H9 (cell line): ENCODE measurements around the gene MST1R. TPM values are rescaled to one million over a fixed set of nuclear protein-coding genes. Genes with fewer than 3 reads are reported as not detected.

ENCODE experiments used
- DNase-seq: peaks from one replicate; pipeline ENCODE4 v3.0.0-alpha.2; 2017
- H2AFZ ChIP-seq: one replicate; pipeline ENCODE4 v1.6.1; 2013; ENCODE audit warnings: mild to moderate bottlenecking, low read length, control low read depth, moderate library complexity
- H2AK5ac ChIP-seq: 2 replicates; pipeline ENCODE4 v1.6.1; 2013; ENCODE audit warnings: low read length, control low read depth, mixed read lengths; ENCODE audit not compliant: insufficient read length
- H2BK120ac ChIP-seq: one replicate; pipeline ENCODE4 v1.6.1; 2013; ENCODE audit warnings: low read depth, mild to moderate bottlenecking, low read length, control low read depth, inconsistent platforms; ENCODE audit not compliant: poor library complexity, severe bottlenecking
- H2BK12ac ChIP-seq: 2 replicates; pipeline ENCODE4 v1.6.1; 2013; ENCODE audit warnings: low read length, control low read depth, mixed read lengths, low read depth; ENCODE audit not compliant: insufficient read length
- H2BK15ac ChIP-seq: 2 replicates; pipeline ENCODE4 v1.6.1; 2013; ENCODE audit warnings: low read depth, low read length, control low read depth
- H2BK20ac ChIP-seq: one replicate; pipeline ENCODE4 v1.6.1; 2013; ENCODE audit warnings: low read depth, mild to moderate bottlenecking, low read length, control low read depth, inconsistent platforms; ENCODE audit not compliant: poor library complexity, severe bottlenecking
- H2BK5ac ChIP-seq: 2 replicates; pipeline ENCODE4 v1.6.1; 2013; ENCODE audit warnings: low read length, control low read depth, mixed read lengths; ENCODE audit not compliant: insufficient read length
- H3K14ac ChIP-seq: 2 replicates; pipeline ENCODE4 v1.6.1; 2013; ENCODE audit warnings: low read length, control low read depth; ENCODE audit not compliant: insufficient read depth
- H3K18ac ChIP-seq: 2 replicates; pipeline ENCODE4 v1.6.1; 2013; ENCODE audit warnings: low read depth, mild to moderate bottlenecking, mixed read lengths, low read length, control low read depth; ENCODE audit not compliant: insufficient read length
- H3K23ac ChIP-seq: 2 replicates; pipeline ENCODE4 v1.6.1; 2013; ENCODE audit warnings: low read length, control low read depth, mixed read lengths, low read depth; ENCODE audit not compliant: insufficient read length
- H3K23me2 ChIP-seq: 2 replicates; pipeline ENCODE4 v1.6.1; 2013; ENCODE audit warnings: low read depth, mild to moderate bottlenecking, mixed read lengths, low read length, control low read depth; ENCODE audit not compliant: insufficient read length, poor library complexity, severe bottlenecking
- H3K27ac ChIP-seq: 2 replicates; pipeline ENCODE4 v1.5.1; 2013; ENCODE audit warnings: low read length, control low read depth, mixed read lengths, low read depth; ENCODE audit not compliant: insufficient read length
- H3K27me3 ChIP-seq: 2 replicates; pipeline ENCODE4 v1.6.1; 2013; ENCODE audit warnings: low read length, control low read depth, inconsistent platforms; ENCODE audit not compliant: insufficient read depth
- H3K4ac ChIP-seq: 2 replicates; pipeline ENCODE4 v1.6.1; 2013; ENCODE audit warnings: low read depth, mild to moderate bottlenecking, control low read depth, inconsistent platforms, low read length, moderate library complexity
- H3K4me1 ChIP-seq: 2 replicates; pipeline ENCODE4 v1.6.1; 2013; ENCODE audit warnings: low read length, control low read depth, inconsistent platforms; ENCODE audit not compliant: insufficient read depth
- H3K4me2 ChIP-seq: 2 replicates; pipeline ENCODE4 v1.6.1; 2013; ENCODE audit warnings: low read length, control low read depth, mixed read lengths; ENCODE audit not compliant: insufficient read length, insufficient read depth
- H3K56ac ChIP-seq: 2 replicates; pipeline ENCODE4 v1.6.1; 2013; ENCODE audit warnings: low read depth, mild to moderate bottlenecking, mixed read lengths, low read length, control low read depth; ENCODE audit not compliant: insufficient read length
- H3K79me1 ChIP-seq: 2 replicates; pipeline ENCODE4 v1.6.1; 2013; ENCODE audit warnings: low read depth, mild to moderate bottlenecking, moderate library complexity, low read length, control low read depth, inconsistent platforms; ENCODE audit not compliant: insufficient read depth, poor library complexity, severe bottlenecking
- H3K79me2 ChIP-seq: 2 replicates; pipeline ENCODE4 v1.6.1; 2013; ENCODE audit warnings: low read length, control low read depth, inconsistent platforms; ENCODE audit not compliant: insufficient read depth
- H3K9ac ChIP-seq: 2 replicates; pipeline ENCODE4 v1.6.1; 2013; ENCODE audit warnings: low read length, control low read depth, mixed read lengths; ENCODE audit not compliant: insufficient read length; ENCODE audit errors: extremely low read depth
- H3K9me3 ChIP-seq: one replicate; pipeline ENCODE4 v1.6.1; 2013; ENCODE audit warnings: low read depth, low read length, inconsistent platforms; ENCODE audit not compliant: control insufficient read depth
- H3T11ph ChIP-seq: one replicate; pipeline ENCODE4 v1.6.1; 2013; ENCODE audit warnings: mild to moderate bottlenecking, low read length, control low read depth, inconsistent platforms
- H4K20me1 ChIP-seq: one replicate; pipeline ENCODE4 v1.6.1; 2013; ENCODE audit not compliant: control insufficient read depth, insufficient read length, insufficient read depth
- H4K5ac ChIP-seq: 2 replicates; pipeline ENCODE4 v1.6.1; 2013; ENCODE audit warnings: low read depth, mild to moderate bottlenecking, mixed read lengths, low read length, control low read depth; ENCODE audit not compliant: insufficient read length
- H4K8ac ChIP-seq: replicated peaks from 2 replicates; pipeline ENCODE4 v1.6.1; 2013; ENCODE audit warnings: low read length, control low read depth, mixed read lengths, low read depth; ENCODE audit not compliant: insufficient read length
- H4K91ac ChIP-seq: 2 replicates; pipeline ENCODE4 v1.6.1; 2013; ENCODE audit warnings: low read depth, mild to moderate bottlenecking, moderate library complexity, mixed read lengths, low read length, control low read depth; ENCODE audit not compliant: insufficient read length
- H3K27ac Mint-ChIP-seq, 3 experiments: 2 replicates in 2 of 3; 3 replicates in 1 of 3; pipeline ENCODE4 v1.8.0; 2020 to 2021; ENCODE audit warnings: mixed read lengths in 3 of 3, mild to moderate bottlenecking in 1 of 3, moderate library complexity in 1 of 3
- H3K27me3 Mint-ChIP-seq: 2 replicates; pipeline ENCODE4 v1.8.0; 2021; ENCODE audit warnings: low read depth, mild to moderate bottlenecking, moderate library complexity, mixed read lengths
- H3K36me3 Mint-ChIP-seq, 3 experiments: 2 replicates in 2 of 3; 3 replicates in 1 of 3; pipeline ENCODE4 v1.8.0; 2020 to 2021; ENCODE audit warnings: low read depth in 3 of 3, mixed read lengths in 3 of 3; ENCODE audit not compliant: insufficient read depth in 1 of 3
- H3K4me1 Mint-ChIP-seq, 2 experiments: 2 replicates each; pipeline ENCODE4 v1.8.0; 2020; ENCODE audit warnings: mixed read lengths in 2 of 2
- H3K4me3 Mint-ChIP-seq, 2 experiments: 2 replicates in 1 of 2; 3 replicates in 1 of 2; pipeline ENCODE4 v1.8.0; 2020 to 2021; ENCODE audit warnings: mild to moderate bottlenecking in 2 of 2, mixed read lengths in 2 of 2, moderate library complexity in 1 of 2
- H3K9me3 Mint-ChIP-seq, 2 experiments: 2 replicates in 1 of 2; 3 replicates in 1 of 2; pipeline ENCODE4 v1.8.0; 2020; ENCODE audit warnings: mild to moderate bottlenecking in 2 of 2, mixed read lengths in 2 of 2, moderate library complexity in 1 of 2
- WGBS: extraction: QIAGEN DNeasy Blood & Tissue Kit; methylation state at CpG from one replicate; pipeline ENCODE4 v1.1.7; 2013; ENCODE audit warnings: missing lambda C conversion rate, low lambda C conversion rate, mixed read lengths; ENCODE audit not compliant: insufficient read length; ENCODE audit errors: extremely low coverage; 5-methylcytosine and 5-hydroxymethylcytosine counted together
- total RNA-seq: library from RNA; stranded (reverse); gene quantifications from 2 replicates; pipeline ENCODE4 v1.2.1, GENCODE V29; 2021
- TF ChIP-seq, protein P1 (sequence below): fragments of 200-600 bp; sonication (generic); conservative IDR thresholded peaks from 3 replicates; pipeline ENCODE4 v1.8.0; 2021; ENCODE audit warnings: antibody characterized with exemption, mild to moderate bottlenecking

Gene MST1R
- total RNA-seq, 1 experiment from 2014 or later, result 4.9 TPM

DNA sequence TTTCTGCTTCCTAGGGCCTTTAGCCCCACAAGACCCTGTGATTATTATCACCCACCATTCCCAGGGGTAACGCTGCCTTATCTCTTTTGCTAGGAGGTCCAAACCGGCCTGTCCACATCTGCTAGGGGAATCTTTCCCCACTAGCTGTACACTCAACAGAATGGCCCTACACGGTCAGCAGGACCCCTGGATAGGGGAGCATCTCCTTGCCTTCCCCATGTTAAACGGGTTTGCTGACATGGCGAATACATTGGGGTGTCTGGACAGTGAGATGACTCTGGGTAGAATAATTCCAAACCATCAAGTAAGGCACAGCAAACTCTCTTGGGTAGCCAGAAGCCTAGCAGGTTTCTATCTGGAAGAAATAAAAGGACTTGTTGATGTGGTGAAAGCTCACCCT is 48.0 kb downstream of the MST1R start:
- no peak overlapping the region for H3K27ac ChIP-seq

More for the DNA sequence above, 48.0 kb downstream of the MST1R start:
- Histone ChIP-seq H3K9ac (peak overlapping the region; percentile 82), H4K91ac (no peak overlapping the region), H2BK15ac (no peak overlapping the region), H4K5ac (no peak overlapping the region), H3K18ac (no peak overlapping the region), H2BK12ac (no peak overlapping the region), H2BK5ac (no peak overlapping the region), H2AFZ (no peak overlapping the region), H3K4me1 (no peaks in the 10 kb centered on the region), H3K79me2 (peaks cover 4% of the 10 kb centered on the region; the same call in 1 of the 2 replicates), H4K8ac (no peak overlapping the region), H3K23ac (no peak overlapping the region), H3K27me3 (no peaks in the 10 kb centered on the region), H3K56ac (no peak overlapping the region), H3T11ph (no peak overlapping the region), H3K4me2 (peak overlapping the region; percentile 91), H3K4ac (no peak overlapping the region), H3K23me2 (peaks cover 3% of the 10 kb centered on the region), H3K79me1 (no peaks in the 10 kb centered on the region), H2BK120ac (no peak overlapping the region), H3K9me3 (no peaks in the 10 kb centered on the region), H2AK5ac (no peak overlapping the region), H4K20me1 (no peaks in the 10 kb centered on the region), H2BK20ac (no peak overlapping the region), H3K14ac (no peak overlapping the region)
- peak overlapping the region; percentile 97 for H3K4me3 Mint-ChIP-seq
- TF ChIP-seq, protein P1, sequence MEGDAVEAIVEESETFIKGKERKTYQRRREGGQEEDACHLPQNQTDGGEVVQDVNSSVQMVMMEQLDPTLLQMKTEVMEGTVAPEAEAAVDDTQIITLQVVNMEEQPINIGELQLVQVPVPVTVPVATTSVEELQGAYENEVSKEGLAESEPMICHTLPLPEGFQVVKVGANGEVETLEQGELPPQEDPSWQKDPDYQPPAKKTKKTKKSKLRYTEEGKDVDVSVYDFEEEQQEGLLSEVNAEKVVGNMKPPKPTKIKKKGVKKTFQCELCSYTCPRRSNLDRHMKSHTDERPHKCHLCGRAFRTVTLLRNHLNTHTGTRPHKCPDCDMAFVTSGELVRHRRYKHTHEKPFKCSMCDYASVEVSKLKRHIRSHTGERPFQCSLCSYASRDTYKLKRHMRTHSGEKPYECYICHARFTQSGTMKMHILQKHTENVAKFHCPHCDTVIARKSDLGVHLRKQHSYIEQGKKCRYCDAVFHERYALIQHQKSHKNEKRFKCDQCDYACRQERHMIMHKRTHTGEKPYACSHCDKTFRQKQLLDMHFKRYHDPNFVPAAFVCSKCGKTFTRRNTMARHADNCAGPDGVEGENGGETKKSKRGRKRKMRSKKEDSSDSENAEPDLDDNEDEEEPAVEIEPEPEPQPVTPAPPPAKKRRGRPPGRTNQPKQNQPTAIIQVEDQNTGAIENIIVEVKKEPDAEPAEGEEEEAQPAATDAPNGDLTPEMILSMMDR, result no peak
- no peaks in the 10 kb centered on the region for H3K27me3 Mint-ChIP-seq
- WGBS, result no CpG with 5 or more reads among the region's 5 CpGs
- DNase-seq, result no peak
- H3K4me1 Mint-ChIP-seq, result peaks cover 8 to 10% of the 10 kb centered on the region in 2 experiments
- peak overlapping the region in 1 of 3 experiments; percentile 98; a peak in 3 of 7 replicates for H3K27ac Mint-ChIP-seq
- H3K36me3 Mint-ChIP-seq, result peaks cover 6 to 25% (median 17%) of the 10 kb centered on the region in 3 experiments; a peak in 6 of 7 replicates
- no peaks in the 10 kb centered on the region for H3K9me3 Mint-ChIP-seq
